ENCODE data around the gene HBZ. TPM values are rescaled to one million over a fixed set of nuclear protein-coding genes. Genes with fewer than 3 reads are reported as not detected.

Gene HBZ
- total RNA-seq, 1 experiment from 2014 or later, result not detected

- Histone ChIP-seq H3K79me2 (ENCODE audit: insufficient read depth, low read length) (no peaks in the 10 kb centered on the region), H2AFZ (ENCODE audit: low read depth, low read length, poor library complexity, severe bottlenecking) (no peak overlapping the region), H3K9ac (ENCODE audit: low read length) (no peak overlapping the region), H3K4me2 (ENCODE audit: low read length) (no peak overlapping the region), H3K27ac (ENCODE audit: low read depth, low read length) (no peak overlapping the region), H3K27me3 (ENCODE audit: insufficient read depth, low read length) (no peaks in the 10 kb centered on the region), H3K4me3 (replicated peaks in 1 of 2; ENCODE audit: low read depth in 1 of 2, low read length in 2 of 2) (no peak overlapping the region), H3K36me3 (ENCODE audit: control insufficient read depth in 1 of 2, insufficient read depth in 2 of 2, low read length in 2 of 2) (peaks cover 8 to 9% of the 10 kb centered on the region in 2 experiments; a peak in 3 of 4 replicates), H3K4me1 (ENCODE audit: control insufficient read depth in 1 of 2, insufficient read depth in 2 of 2, low read length in 2 of 2) (no peaks in the 10 kb centered on the region), H3K9me2 (ENCODE audit: insufficient read depth) (no peaks in the 10 kb centered on the region), H4K20me1 (ENCODE audit: insufficient read depth) (no peaks in the 10 kb centered on the region), H3K9me3 (ENCODE audit: control insufficient read depth in 1 of 2, insufficient read depth in 1 of 2, low read depth in 1 of 2, low read length in 2 of 2) (no peaks in the 10 kb centered on the region)
- intact Hi-C loops (cut with micrococcal nuclease), result no loop called here
- TF ChIP-seq EGR1 (IDR thresholded peaks at IDR 0.05; ENCODE audit: low read depth), result no peak
- TF ChIP-seq ELF1 (IDR thresholded peaks at IDR 0.05; ENCODE audit: borderline replicate concordance, low read depth), result no peak
- no peak for TF ChIP-seq POLR2A (IDR thresholded peaks at IDR 0.05; ENCODE audit: borderline replicate concordance, extremely low read depth, insufficient read depth, insufficient read length)
- no peak for TF ChIP-seq TCF7L2 (IDR thresholded peaks at IDR 0.05; ENCODE audit: borderline replicate concordance, extremely low read depth, insufficient read depth, insufficient read length)
- TF ChIP-seq SP1 (IDR thresholded peaks at IDR 0.05; ENCODE audit: low read depth), result no peak
- TF ChIP-seq ZNF274 (IDR thresholded peaks at IDR 0.05; ENCODE audit: low read depth, low read length), result no peak
- no peak for TF ChIP-seq MAX (IDR thresholded peaks at IDR 0.05)
- BruUV-seq (replicated peaks), result no TSS peak
- ChIA-PET POLR2A (no interaction called here), CTCF (no interaction called here), RAD21 (ENCODE audit: low non-redundant PET in 1 of 2, low total read pairs in 2 of 2, uncharacterized antibody in 2 of 2, unreplicated experiment in 2 of 2) (no interaction called here)
- ATAC-seq (no peak), DNase-seq (ENCODE audit: low read depth, low spot score) (no peak)
Observed at GRCh38 chr16:200388-200787, 47.9 kb downstream of the HBZ start.

GRCh38 chr16:203246-203645, 50.8 kb downstream of the HBZ start:
- POLR2A ChIA-PET, result no interaction called here
- Histone ChIP-seq H3K4me3 (replicated peaks in 1 of 2; ENCODE audit: low read depth in 1 of 2, low read length in 2 of 2) (no peak overlapping the region), H3K36me3 (ENCODE audit: control insufficient read depth in 1 of 2, insufficient read depth in 2 of 2, low read length in 2 of 2) (peaks cover 9 to 12% of the 10 kb centered on the region in 2 experiments), H3K79me2 (ENCODE audit: insufficient read depth, low read length) (0 out of 2 replicates have a peak, but pooled peaks cover 3% of the 10 kb centered on the region), H3K9ac (ENCODE audit: low read length) (no peak overlapping the region), H2AFZ (ENCODE audit: low read depth, low read length, poor library complexity, severe bottlenecking) (no peak overlapping the region), H4K20me1 (ENCODE audit: insufficient read depth) (no peaks in the 10 kb centered on the region), H3K4me1 (ENCODE audit: control insufficient read depth in 1 of 2, insufficient read depth in 2 of 2, low read length in 2 of 2) (no peaks in the 10 kb centered on the region), H3K9me2 (ENCODE audit: insufficient read depth) (no peaks in the 10 kb centered on the region), H3K4me2 (ENCODE audit: low read length) (no peak overlapping the region), H3K27me3 (ENCODE audit: insufficient read depth, low read length) (no peaks in the 10 kb centered on the region), H3K9me3 (ENCODE audit: control insufficient read depth in 1 of 2, insufficient read depth in 1 of 2, low read depth in 1 of 2, low read length in 2 of 2) (no peaks in the 10 kb centered on the region), H3K27ac (ENCODE audit: low read depth, low read length) (no peak overlapping the region)
- intact Hi-C loops (cut with micrococcal nuclease), result no loop called here
- DNase-seq (ENCODE audit: low read depth, low spot score) (no peak), ATAC-seq (no peak)
- CTCF ChIA-PET, result no interaction called here
- RAD21 ChIA-PET (ENCODE audit: low non-redundant PET in 1 of 2, low total read pairs in 2 of 2, uncharacterized antibody in 2 of 2, unreplicated experiment in 2 of 2), result no interaction called here
- BruUV-seq (replicated peaks), result no TSS peak
- TF ChIP-seq YY1 (IDR thresholded peaks at IDR 0.05; ENCODE audit: extremely low read depth, insufficient replicate concordance, low read depth, low read length), result no peak
- TF ChIP-seq CEBPB (IDR thresholded peaks at IDR 0.05; ENCODE audit: low read depth), result no peak
- no peak for TF ChIP-seq POLR2A (IDR thresholded peaks at IDR 0.05; ENCODE audit: borderline replicate concordance, extremely low read depth, insufficient read depth, insufficient read length)
- no peak for TF ChIP-seq CBX3 (IDR thresholded peaks at IDR 0.05; ENCODE audit: low read depth)
- TF ChIP-seq RAD21 (IDR thresholded peaks at IDR 0.05; ENCODE audit: low read depth), result no peak
- TF ChIP-seq JUND (IDR thresholded peaks at IDR 0.05), result no peak
- TF ChIP-seq, protein P1, sequence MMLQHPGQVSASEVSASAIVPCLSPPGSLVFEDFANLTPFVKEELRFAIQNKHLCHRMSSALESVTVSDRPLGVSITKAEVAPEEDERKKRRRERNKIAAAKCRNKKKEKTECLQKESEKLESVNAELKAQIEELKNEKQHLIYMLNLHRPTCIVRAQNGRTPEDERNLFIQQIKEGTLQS (IDR thresholded peaks at IDR 0.05), result no peak
- no peak for TF ChIP-seq EZH2phosphoT487 (IDR thresholded peaks at IDR 0.05; ENCODE audit: borderline replicate concordance)
- TF ChIP-seq CTCF (IDR thresholded peaks at IDR 0.05 in 2 of 3, conservative IDR thresholded peaks at IDR 0.05 in 1 of 3; ENCODE audit: borderline replicate concordance in 1 of 3, insufficient read depth in 1 of 3, low read depth in 2 of 3, low read length in 2 of 3), result no peak
- TF ChIP-seq MAX (IDR thresholded peaks at IDR 0.05), result no peak
- TF ChIP-seq EGR1 (IDR thresholded peaks at IDR 0.05; ENCODE audit: low read depth), result no peak
- no peak for TF ChIP-seq SRF (IDR thresholded peaks at IDR 0.05; ENCODE audit: low read depth)
- TF ChIP-seq SP1 (IDR thresholded peaks at IDR 0.05; ENCODE audit: low read depth), result no peak
- no peak for TF ChIP-seq ELF1 (IDR thresholded peaks at IDR 0.05; ENCODE audit: borderline replicate concordance, low read depth)
- no peak for TF ChIP-seq SIN3A (IDR thresholded peaks at IDR 0.05; ENCODE audit: low read depth)

All from HCT116 (cell line).